DMS 273 treated with DMSO at 0.1 percent for 48 hours (cell line): ENCODE results near the gene OSTC.
"Not testable (repeated sequence)": the region's sequence is repeated elsewhere in the genome, so short reads cannot be mapped to it uniquely, and the experiment has no call there.

Experiments
- DNase-seq: peaks from one replicate; lab custom pipeline; 2025; lab: John Stamatoyannopoulos, UW

The OSTC gene

DNA sequence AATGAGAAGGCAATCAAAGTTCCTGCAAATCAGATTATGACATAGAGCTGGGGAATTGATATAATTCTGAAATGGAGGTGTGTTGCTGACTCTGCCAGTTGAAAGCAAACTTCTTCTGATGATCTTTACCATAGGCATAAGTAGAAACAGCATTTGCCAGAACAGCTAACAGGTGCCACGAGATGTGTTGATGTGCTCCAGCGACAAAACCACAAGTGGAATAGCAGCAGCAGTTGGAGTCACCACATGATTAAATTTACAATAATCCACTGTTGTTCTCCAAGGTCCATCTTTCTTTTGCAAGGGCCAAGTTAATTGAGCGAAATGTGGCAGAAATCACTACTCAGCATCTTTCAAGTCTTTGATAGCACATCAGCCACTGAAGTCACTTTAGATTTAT is 3.7 kb upstream of the OSTC start:
- no peak for DNase-seq

- no peak for DNase-seq
Observed at GRCh38 chr4:108649863-108650211, 562 bp upstream of the OSTC start.

- no peak for DNase-seq
Observed at GRCh38 chr4:108651014-108651791, 804 bp downstream of the OSTC start.

GRCh38 chr4:108662629-108663028 is 12.2 kb downstream of the OSTC start:
- DNase-seq: no peak

DNA sequence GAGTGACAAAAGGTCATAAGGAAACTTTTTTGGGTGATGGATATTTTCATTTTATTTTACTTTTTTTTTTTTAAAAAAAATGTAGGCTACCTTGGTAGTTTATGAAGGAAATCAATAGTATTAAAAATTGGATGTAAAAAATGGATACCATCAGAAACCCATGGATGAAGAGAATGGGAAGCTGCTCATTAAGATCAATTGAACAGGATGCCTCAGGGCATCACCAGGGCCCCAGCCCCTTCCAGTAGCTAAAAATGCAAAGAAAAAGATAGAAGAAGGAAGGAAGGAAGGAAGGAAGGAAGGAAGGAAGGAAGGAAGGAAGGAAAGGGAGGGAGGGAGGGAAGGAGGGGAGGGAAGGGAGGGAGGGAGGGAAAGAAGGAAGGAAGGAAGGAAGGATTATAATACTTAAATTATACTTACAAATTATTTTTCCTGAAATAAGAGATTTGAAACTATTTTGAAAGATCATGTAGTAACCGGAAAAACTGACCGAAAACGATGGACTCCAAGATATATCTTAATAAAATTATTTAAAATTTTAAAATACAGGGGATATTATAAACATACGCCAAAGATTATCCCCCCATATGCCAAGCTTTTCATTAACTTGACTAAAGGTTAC is 24.1 kb downstream of the OSTC start:
- DNase-seq: no peak

- no peak for DNase-seq
Observed at GRCh38 chr4:108681321-108681809, 31.0 kb downstream of the OSTC start.

DNA sequence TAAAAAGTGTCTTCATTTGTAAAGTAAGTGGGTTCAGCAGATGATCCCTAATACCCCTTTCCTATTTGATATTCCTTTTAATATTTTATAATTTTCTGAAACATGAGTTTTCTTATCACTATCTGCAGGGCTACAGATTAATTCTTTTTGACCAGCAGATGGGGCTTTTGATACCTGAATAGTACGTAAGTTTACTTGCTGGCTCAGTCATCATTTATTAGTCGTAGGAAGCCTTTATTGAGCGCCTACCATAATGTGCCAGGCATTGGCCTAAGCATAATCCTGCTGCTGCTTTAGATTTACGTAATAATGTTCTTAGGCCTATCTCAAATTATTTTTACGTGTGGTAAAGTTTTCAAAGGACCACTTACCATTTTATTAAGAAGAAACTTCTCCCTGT is 33.1 kb downstream of the OSTC start:
- DNase-seq: no peak

GRCh38 chr4:108685036-108685686 is 34.8 kb downstream of the OSTC start:
- DNase-seq: no peak

- DNase-seq: no peak
Observed at GRCh38 chr4:108690738-108691137, 40.3 kb downstream of the OSTC start.

DNA sequence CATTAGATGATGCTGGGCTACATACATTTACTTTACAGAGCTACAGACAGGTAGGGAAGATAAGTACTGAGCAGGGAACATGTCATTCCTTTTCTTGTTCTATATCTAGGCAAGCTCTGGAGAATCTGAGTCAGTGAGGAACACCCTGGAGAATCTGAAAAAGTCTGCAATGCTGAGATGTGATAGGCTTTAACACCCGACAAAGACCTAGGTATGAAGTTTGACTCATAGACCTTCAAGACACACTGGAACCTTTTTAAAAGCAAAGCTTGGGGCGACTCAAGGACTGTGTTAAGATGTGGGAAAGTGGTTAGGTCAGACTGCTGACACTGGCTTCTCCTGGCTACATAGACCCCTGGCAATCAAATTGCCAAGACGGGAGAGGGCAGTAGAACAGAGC is 42.8 kb downstream of the OSTC start:
- no peak for DNase-seq

- DNase-seq: no peak
Observed at GRCh38 chr4:108693819-108694218, 43.4 kb downstream of the OSTC start.

- DNase-seq: no peak
Observed at GRCh38 chr4:108694423-108694822, 44.0 kb downstream of the OSTC start.

DNA sequence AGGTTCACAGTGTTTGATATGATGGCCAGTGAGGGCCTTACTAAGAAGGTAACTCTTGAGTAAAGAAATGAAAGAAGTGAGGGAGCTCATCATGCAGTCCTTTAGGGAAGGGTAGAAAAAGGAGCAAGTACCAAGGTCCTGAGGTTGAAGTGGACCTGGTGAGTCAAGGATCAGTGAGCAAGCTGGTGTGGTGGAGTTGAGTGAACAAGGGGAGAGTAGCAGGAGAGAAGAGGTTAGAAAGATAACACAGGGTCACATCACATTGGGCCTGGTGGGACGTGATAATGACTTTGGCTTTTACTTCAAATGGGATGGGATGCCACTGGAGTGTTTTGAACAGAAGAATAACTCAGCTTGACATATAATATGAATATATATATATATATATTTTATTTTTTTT is 44.7 kb downstream of the OSTC start:
- no peak for DNase-seq

- no peak for DNase-seq
Observed at GRCh38 chr4:108696160-108696559, 45.8 kb downstream of the OSTC start.

DNA sequence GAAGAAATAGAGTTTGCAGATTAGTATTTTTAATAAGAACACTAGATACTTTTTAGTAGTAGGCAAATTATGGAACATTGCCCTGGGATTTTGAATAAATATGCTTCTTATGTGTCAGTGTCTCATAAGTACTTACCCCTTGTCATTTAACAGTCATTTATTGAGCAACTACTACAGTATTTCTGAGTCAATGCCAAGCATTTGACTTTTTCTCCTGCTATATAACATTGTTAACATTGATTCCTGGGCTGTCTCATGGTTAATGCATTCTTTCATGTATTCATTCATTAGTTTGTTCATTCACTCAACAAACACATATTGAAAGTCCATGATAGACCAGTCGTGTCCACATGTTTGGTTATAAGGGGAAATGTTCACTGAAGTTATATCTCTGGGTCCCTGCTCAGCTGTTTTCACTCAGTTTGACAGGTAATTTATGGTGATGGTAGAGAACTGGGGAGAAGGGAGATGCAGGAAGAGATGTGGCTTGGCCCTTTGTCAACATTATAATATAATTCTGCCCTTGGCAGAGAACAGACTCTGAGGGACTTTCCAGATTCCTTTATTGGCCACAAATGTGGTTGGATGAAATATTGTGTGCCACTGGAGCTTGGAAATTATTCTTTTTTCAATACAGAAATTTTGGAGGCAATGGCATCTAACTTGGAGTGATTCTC is 49.8 kb downstream of the OSTC start:
- no peak for DNase-seq

DNA sequence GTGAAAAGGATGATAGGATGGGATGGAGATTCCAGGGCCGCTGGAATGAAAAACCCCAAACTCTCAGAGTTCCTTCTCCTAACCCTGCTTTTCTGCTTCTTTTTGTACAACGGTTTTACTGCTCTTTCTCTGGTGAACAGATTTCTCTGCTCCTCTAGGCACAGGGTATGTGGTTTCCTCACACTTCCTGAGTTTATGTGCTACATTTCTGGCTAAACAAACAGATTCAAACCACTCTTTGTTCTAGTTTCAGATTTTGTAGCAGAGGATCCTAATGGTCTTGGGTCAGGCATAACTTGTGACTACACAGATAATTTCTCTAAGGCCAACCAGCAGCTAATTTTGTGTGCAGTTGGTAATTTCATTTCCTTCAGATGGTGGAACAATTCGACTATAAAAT is 52.6 kb downstream of the OSTC start:
- no peak for DNase-seq

- no peak for DNase-seq
Observed at GRCh38 chr4:108703370-108703769, 53.0 kb downstream of the OSTC start.

- DNase-seq: no peak
Observed at GRCh38 chr4:108703966-108704365, 53.6 kb downstream of the OSTC start.

GRCh38 chr4:108706289-108706688 is 55.9 kb downstream of the OSTC start:
- DNase-seq: no peak

GRCh38 chr4:108709234-108709633 is 58.8 kb downstream of the OSTC start:
- no peak for DNase-seq

DNA sequence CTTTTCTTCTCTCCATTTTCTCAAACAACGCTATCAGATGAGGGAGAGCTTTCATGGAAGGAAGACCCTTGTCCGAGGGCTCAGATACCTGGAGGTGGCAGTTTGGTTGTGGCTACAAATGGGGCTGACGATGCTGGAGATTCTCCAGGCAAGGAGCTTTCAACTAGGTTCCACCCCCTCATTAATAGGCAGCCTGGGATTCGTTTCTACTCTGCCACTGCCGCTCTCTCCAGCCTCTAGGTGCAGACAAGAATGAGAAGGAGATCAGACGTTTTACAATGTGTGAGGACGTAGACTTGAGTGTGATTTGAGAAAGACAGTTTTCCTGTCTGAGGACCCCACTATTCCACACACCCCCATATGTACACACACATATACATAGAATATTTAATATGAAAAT is 59.3 kb downstream of the OSTC start:
- no peak for DNase-seq

GRCh38 chr4:108710578-108710977 is 60.2 kb downstream of the OSTC start:
- DNase-seq: not testable (repeated sequence)

GRCh38 chr4:108714880-108715279 is 64.5 kb downstream of the OSTC start:
- DNase-seq: no peak
